ENCODE data around the gene U2SURP.

DNA sequence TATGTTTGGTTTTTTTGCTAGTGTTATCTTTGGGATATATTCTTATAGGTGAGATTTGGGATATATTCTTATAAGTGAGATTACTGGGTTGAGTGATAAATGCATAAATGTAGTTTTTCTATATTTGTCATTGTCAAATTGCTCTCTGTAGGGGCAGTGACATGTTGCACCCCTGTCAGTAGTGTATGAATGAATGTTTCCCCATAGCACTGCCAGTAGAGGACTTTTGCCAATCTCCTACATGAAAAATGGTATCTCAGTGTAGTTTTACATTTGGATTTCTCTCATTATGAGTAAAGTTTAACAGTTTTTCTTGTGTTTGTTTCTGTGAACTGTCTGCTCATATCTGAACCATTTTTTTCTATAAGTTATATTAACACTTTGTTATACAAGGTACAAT lies 13.6 kb downstream of the U2SURP start:
- TF ChIP-seq, protein P1, sequence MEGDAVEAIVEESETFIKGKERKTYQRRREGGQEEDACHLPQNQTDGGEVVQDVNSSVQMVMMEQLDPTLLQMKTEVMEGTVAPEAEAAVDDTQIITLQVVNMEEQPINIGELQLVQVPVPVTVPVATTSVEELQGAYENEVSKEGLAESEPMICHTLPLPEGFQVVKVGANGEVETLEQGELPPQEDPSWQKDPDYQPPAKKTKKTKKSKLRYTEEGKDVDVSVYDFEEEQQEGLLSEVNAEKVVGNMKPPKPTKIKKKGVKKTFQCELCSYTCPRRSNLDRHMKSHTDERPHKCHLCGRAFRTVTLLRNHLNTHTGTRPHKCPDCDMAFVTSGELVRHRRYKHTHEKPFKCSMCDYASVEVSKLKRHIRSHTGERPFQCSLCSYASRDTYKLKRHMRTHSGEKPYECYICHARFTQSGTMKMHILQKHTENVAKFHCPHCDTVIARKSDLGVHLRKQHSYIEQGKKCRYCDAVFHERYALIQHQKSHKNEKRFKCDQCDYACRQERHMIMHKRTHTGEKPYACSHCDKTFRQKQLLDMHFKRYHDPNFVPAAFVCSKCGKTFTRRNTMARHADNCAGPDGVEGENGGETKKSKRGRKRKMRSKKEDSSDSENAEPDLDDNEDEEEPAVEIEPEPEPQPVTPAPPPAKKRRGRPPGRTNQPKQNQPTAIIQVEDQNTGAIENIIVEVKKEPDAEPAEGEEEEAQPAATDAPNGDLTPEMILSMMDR (IDR thresholded peaks at IDR 0.05; ENCODE audit: insufficient read depth, low read length, poor library complexity, severe bottlenecking): no peak
- TF ChIP-seq EZH2phosphoT487 (conservative IDR thresholded peaks at IDR 0.05; ENCODE audit: low read length): no peak

All from SU-DHL-6 (cell line).